Loucy (cell line): ENCODE results near the gene FGD1.

Experiments
- CTCF ChIP-seq: fragments of 200-600 bp; sonication (generic); conservative IDR thresholded peaks from 2 replicates; pipeline ENCODE4 v1.5.1; 2014; ENCODE audit warnings: mild to moderate bottlenecking, antibody characterized with exemption, low read length
- EZH2phosphoT487 ChIP-seq: fragments of 200-600 bp; IDR thresholded peaks from 2 replicates; pipeline ENCODE4 v1.6.1; 2018; ENCODE audit warnings: antibody characterized with exemption, mild to moderate bottlenecking, moderate library complexity, borderline replicate concordance

GRCh38 chrX:54411732-54412131 lies 84.3 kb downstream of the FGD1 start:
- no peak for TF ChIP-seq CTCF
- no peak for TF ChIP-seq EZH2phosphoT487
